Measurements from ENCODE around the gene SLC2A13.

The SLC2A13 gene

DNA sequence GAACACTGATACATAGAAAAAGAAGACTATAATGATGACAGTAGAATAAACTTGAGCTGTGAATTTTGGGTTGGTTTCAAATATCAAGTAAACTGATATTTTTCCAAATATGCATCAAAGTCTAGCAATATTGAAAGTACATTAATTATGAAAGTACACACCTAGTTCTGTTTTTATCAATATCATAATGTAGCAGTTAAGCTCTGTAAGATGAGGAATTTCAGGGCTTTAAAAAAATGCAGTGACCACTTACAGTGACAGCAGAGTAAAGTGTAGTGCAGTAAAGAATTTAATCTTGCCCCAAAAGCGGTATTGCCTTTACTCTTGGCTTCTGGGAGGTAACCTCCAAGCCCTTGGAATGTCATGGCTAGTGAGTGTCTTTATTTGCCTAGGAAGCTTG lies 383.4 kb downstream of the SLC2A13 start:
- DNase-seq (ENCODE audit: low read depth): no peak
- no peak overlapping the region for H3K4me3 ChIP-seq (ENCODE audit: control insufficient read depth, low read depth, low read length)
- TF ChIP-seq, protein P1, sequence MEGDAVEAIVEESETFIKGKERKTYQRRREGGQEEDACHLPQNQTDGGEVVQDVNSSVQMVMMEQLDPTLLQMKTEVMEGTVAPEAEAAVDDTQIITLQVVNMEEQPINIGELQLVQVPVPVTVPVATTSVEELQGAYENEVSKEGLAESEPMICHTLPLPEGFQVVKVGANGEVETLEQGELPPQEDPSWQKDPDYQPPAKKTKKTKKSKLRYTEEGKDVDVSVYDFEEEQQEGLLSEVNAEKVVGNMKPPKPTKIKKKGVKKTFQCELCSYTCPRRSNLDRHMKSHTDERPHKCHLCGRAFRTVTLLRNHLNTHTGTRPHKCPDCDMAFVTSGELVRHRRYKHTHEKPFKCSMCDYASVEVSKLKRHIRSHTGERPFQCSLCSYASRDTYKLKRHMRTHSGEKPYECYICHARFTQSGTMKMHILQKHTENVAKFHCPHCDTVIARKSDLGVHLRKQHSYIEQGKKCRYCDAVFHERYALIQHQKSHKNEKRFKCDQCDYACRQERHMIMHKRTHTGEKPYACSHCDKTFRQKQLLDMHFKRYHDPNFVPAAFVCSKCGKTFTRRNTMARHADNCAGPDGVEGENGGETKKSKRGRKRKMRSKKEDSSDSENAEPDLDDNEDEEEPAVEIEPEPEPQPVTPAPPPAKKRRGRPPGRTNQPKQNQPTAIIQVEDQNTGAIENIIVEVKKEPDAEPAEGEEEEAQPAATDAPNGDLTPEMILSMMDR (conservative IDR thresholded peaks at IDR 0.05; ENCODE audit: control insufficient read depth, insufficient read depth, low read depth, low read length): no peak

DNA sequence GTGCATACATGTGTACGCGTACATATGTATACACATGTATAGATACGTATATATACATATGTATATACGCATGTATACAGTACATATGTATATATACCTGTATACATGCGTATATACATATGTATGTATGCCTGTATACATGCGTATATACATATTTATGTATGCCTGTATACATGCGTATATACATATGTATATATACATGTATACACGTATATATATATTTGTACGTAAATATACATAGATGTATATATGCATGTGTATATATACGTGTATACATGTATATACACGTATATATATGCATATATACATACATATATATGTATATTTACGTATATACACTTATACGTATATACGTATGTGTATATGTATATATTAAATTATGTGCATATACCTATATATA lies 392.3 kb downstream of the SLC2A13 start:
- TF ChIP-seq, protein P1 (conservative IDR thresholded peaks at IDR 0.05; ENCODE audit: control insufficient read depth, insufficient read depth, low read depth, low read length): no peak
- DNase-seq (ENCODE audit: low read depth): no peak
- no peak overlapping the region for H3K4me3 ChIP-seq (ENCODE audit: control insufficient read depth, low read depth, low read length)

DNA sequence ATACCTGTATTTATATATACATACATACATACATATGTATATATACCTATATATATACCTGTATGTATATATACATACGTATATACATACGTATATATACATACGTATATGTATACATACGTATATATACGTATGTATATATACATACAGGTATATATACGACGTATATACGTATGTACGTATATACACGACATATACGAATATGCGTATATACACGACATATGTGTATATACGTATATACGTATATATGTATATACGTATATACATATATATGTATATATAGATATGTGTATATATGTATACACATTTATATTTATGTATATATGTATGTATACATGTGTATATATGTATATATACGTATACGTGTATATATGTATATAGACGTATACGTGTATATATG lies 393.5 kb downstream of the SLC2A13 start:
- DNase-seq (ENCODE audit: low read depth): no peak
- TF ChIP-seq, protein P1 (conservative IDR thresholded peaks at IDR 0.05; ENCODE audit: control insufficient read depth, insufficient read depth, low read depth, low read length): no peak
- no peak overlapping the region for H3K4me3 ChIP-seq (ENCODE audit: control insufficient read depth, low read depth, low read length)

Data from fibroblast of mammary gland (primary cell).